PC-3 (cell line): ENCODE results near the gene PNPLA4. TPM values are rescaled to one million over a fixed set of nuclear protein-coding genes. Genes with fewer than 3 reads are reported as not detected.
A peak's percentile ranks its signal among the peaks of the same experiment; 100 is the strongest.

ENCODE experiments used
- ATAC-seq: fragments of 200-7000 bp; cut with Tn5 transposase; 2 replicates; pipeline ENCODE4 v1.9.1; 2020; ENCODE audit warnings: mild to moderate bottlenecking, moderate library complexity
- BruUV-seq: library from RNA; stranded (reverse); fragments of 400-500 nt; replicated peaks from 2 replicates; lab custom pipeline; 2021; lab: Mats Ljungman, UMichigan
- CTCF ChIA-PET: fragments of 300-600 bp; sonication (Branson Sonifier 250); formaldehyde crosslinking; loops from one replicate; lab custom pipeline; 2022; ENCODE audit warnings: antibody characterized with exemption; lab: Charles Lee
- POLR2A ChIA-PET: fragments of 300-600 bp; sonication (Branson Sonifier 250); formaldehyde crosslinking; loops from one replicate; lab custom pipeline; 2022; ENCODE audit warnings: antibody characterized with exemption; ENCODE audit not compliant: unreplicated experiment; lab: Charles Lee
- DNase-seq: peaks from one replicate; pipeline ENCODE4 v3.0.0-alpha.2; 2015
- H2AFZ ChIP-seq: fragments of 300-600 bp; sonication (generic); 2 replicates; pipeline ENCODE4 v1.6.0; 2016; ENCODE audit warnings: antibody characterized with exemption, low read length
- H3F3A ChIP-seq: fragments of 300-600 bp; sonication (generic); one replicate; pipeline ENCODE4 v1.6.0; 2017; ENCODE audit warnings: antibody characterized with exemption, low read length, control low read depth, mild to moderate bottlenecking; ENCODE audit not compliant: unreplicated experiment
- H3K27ac ChIP-seq: fragments of 300-600 bp; sonication (generic); 2 replicates; pipeline ENCODE4 v1.5.1; 2016; ENCODE audit warnings: mild to moderate bottlenecking, low read length
- H3K27me3 ChIP-seq: fragments of 300-600 bp; sonication (generic); 2 replicates; pipeline ENCODE4 v1.6.1; 2016; ENCODE audit warnings: low read length, mixed read lengths
- H3K36me3 ChIP-seq: fragments of 300-600 bp; sonication (generic); 2 replicates; pipeline ENCODE4 v1.6.1; 2016; ENCODE audit warnings: low read depth, mixed run types, low read length, mixed read lengths
- H3K4me1 ChIP-seq: fragments of 300-600 bp; sonication (generic); 2 replicates; pipeline ENCODE4 v1.5.1; 2016; ENCODE audit warnings: low read length; ENCODE audit not compliant: insufficient read depth
- H3K4me2 ChIP-seq: fragments of 300-600 bp; sonication (generic); 2 replicates; pipeline ENCODE4 v1.6.0; 2016; ENCODE audit warnings: low read length
- H3K4me3 ChIP-seq: fragments of 300-600 bp; sonication (generic); 2 replicates; pipeline ENCODE4 v1.5.1; 2016; ENCODE audit warnings: mild to moderate bottlenecking, low read length, mixed read lengths
- H3K79me2 ChIP-seq: fragments of 300-600 bp; sonication (generic); 2 replicates; pipeline ENCODE4 v1.6.1; 2017; ENCODE audit warnings: low read length, mixed read lengths
- H3K9ac ChIP-seq: fragments of 300-600 bp; sonication (generic); 2 replicates; pipeline ENCODE4 v1.6.0; 2016; ENCODE audit warnings: mild to moderate bottlenecking, low read length
- H3K9me2 ChIP-seq: fragments of 300-600 bp; sonication (generic); replicated peaks from 2 replicates; pipeline ENCODE4 v1.6.1; 2016; ENCODE audit warnings: mixed run types, low read length, mixed read lengths
- H3K9me3 ChIP-seq: fragments of 300-600 bp; sonication (generic); 2 replicates; pipeline ENCODE4 v1.6.1; 2016; ENCODE audit warnings: low read length, mixed read lengths
- H4K20me1 ChIP-seq: fragments of 300-600 bp; sonication (generic); 2 replicates; pipeline ENCODE4 v1.6.1; 2016; ENCODE audit warnings: low read length, mixed read lengths
- CTCF ChIP-seq: fragments of 300-600 bp; sonication (generic); conservative IDR thresholded peaks from 2 replicates; pipeline ENCODE4 v1.5.1; 2017; ENCODE audit warnings: antibody characterized with exemption, low read depth, mild to moderate bottlenecking, low read length
- EZH2 ChIP-seq: fragments of 300-600 bp; sonication (generic); IDR thresholded peaks from one replicate; pipeline ENCODE4 v1.6.1; 2017; ENCODE audit warnings: antibody characterized with exemption, mild to moderate bottlenecking, low read length; ENCODE audit not compliant: unreplicated experiment
- EZH2phosphoT487 ChIP-seq: fragments of 300-600 bp; sonication (generic); IDR thresholded peaks from 2 replicates; pipeline ENCODE4 v1.6.1; 2018; ENCODE audit warnings: mild to moderate bottlenecking, antibody characterized with exemption, low read length, borderline replicate concordance
- intact Hi-C: fragments of 100-400 bp; cut with micrococcal nuclease; formaldehyde crosslinking; loops from 2 replicates; pipeline ENCODE4 v1.9.0; 2023
- total RNA-seq: library from RNA; depleted of rRNA; stranded (reverse); fragments of >200 nt; gene quantifications from 2 replicates; pipeline ENCODE4 v1.2.3, GENCODE V29; 2014; rRNA removed

Gene PNPLA4
- total RNA-seq, 1 experiment from 2014 or later, result 29.4 TPM

- H3K9me2 ChIP-seq, result no peaks in the 10 kb centered on the region
- no peak overlapping the region for H3K27ac ChIP-seq
- H3K4me1 ChIP-seq, result no peaks in the 10 kb centered on the region
- ChIA-PET CTCF (no interaction called here), POLR2A (no interaction called here)
- TF ChIP-seq EZH2, result no peak
- TF ChIP-seq EZH2phosphoT487, result no peak
- no peak for TF ChIP-seq CTCF
- no peaks in the 10 kb centered on the region for H3F3A ChIP-seq
- H2AFZ ChIP-seq, result no peak overlapping the region
- no peak overlapping the region for H3K9ac ChIP-seq
- BruUV-seq, result no TSS peak
- no peak for ATAC-seq
- no peak overlapping the region for H3K4me2 ChIP-seq
- no peaks in the 10 kb centered on the region for H3K36me3 ChIP-seq
- no peak overlapping the region for H3K4me3 ChIP-seq
- H3K79me2 ChIP-seq, result no peaks in the 10 kb centered on the region
- peaks cover 39% of the 10 kb centered on the region for H3K27me3 ChIP-seq
- H4K20me1 ChIP-seq, result no peaks in the 10 kb centered on the region
- intact Hi-C loops, result no loop called here
- no peak for DNase-seq
- no peaks in the 10 kb centered on the region for H3K9me3 ChIP-seq
Measured at GRCh38 chrX:7876957-7877356, 50.3 kb downstream of the PNPLA4 start.

GRCh38 chrX:7872042-7872441 is 55.2 kb downstream of the PNPLA4 start:
- ChIA-PET POLR2A (no interaction called here), CTCF (no interaction called here)
- TF ChIP-seq EZH2phosphoT487 (no peak), CTCF (no peak), EZH2 (no peak)
- no peak for DNase-seq
- Histone ChIP-seq H3K27me3 (peaks cover 52% of the 10 kb centered on the region), H3K36me3 (no peaks in the 10 kb centered on the region), H3K9me2 (no peaks in the 10 kb centered on the region), H3K27ac (no peak overlapping the region), H3K4me3 (no peak overlapping the region), H3K79me2 (no peaks in the 10 kb centered on the region), H4K20me1 (no peaks in the 10 kb centered on the region), H3K4me1 (no peaks in the 10 kb centered on the region), H3K9me3 (no peaks in the 10 kb centered on the region), H3K9ac (no peak overlapping the region), H3K4me2 (no peak overlapping the region), H3F3A (no peaks in the 10 kb centered on the region), H2AFZ (no peak overlapping the region)
- no TSS peak for BruUV-seq
- ATAC-seq, result no peak
- intact Hi-C loops, result no loop called here

- ATAC-seq (no peak), DNase-seq (no peak)
- no peak overlapping the region for H2AFZ ChIP-seq
- no peaks in the 10 kb centered on the region for H3K9me2 ChIP-seq
- no peak overlapping the region for H3K27ac ChIP-seq
- ChIA-PET POLR2A (no interaction called here), CTCF (no interaction called here)
- no peaks in the 10 kb centered on the region for H3F3A ChIP-seq
- H3K79me2 ChIP-seq, result no peaks in the 10 kb centered on the region
- H3K36me3 ChIP-seq, result no peaks in the 10 kb centered on the region
- no peaks in the 10 kb centered on the region for H3K9me3 ChIP-seq
- TF ChIP-seq EZH2 (no peak), EZH2phosphoT487 (no peak), CTCF (peak; percentile 21; the same call in 1 of the 2 replicates)
- no peaks in the 10 kb centered on the region for H4K20me1 ChIP-seq
- H3K27me3 ChIP-seq, result peaks cover 37% of the 10 kb centered on the region; the same call in 1 of the 2 replicates
- H3K4me2 ChIP-seq, result no peak overlapping the region
- no peak overlapping the region for H3K9ac ChIP-seq
- intact Hi-C loops, result no loop called here
- BruUV-seq, result no TSS peak
- no peaks in the 10 kb centered on the region for H3K4me1 ChIP-seq
- no peak overlapping the region for H3K4me3 ChIP-seq
Measured at GRCh38 chrX:7852166-7852565, 75.0 kb downstream of the PNPLA4 start.

Other genes with a start within 250 kb of the PNPLA4 start
- 0.26 TPM in 1 of 2 replicates, not detected in the other for gene VCX, start 84.2 kb downstream of the PNPLA4 start, total RNA-seq
- not detected in 2 replicates for gene VCX2, start 243.9 kb upstream of the PNPLA4 start, total RNA-seq